Stomach smooth muscle (tissue), 2 donors: ENCODE data around the gene ANKFN1.

Experiments
- H3K27ac ChIP-seq: one replicate; pipeline ENCODE4 v1.7.0; 2013; ENCODE audit warnings: mild to moderate bottlenecking, low read length, inconsistent platforms
- H3K27me3 ChIP-seq, 2 donors: one replicate each; pipeline ENCODE4 v1.7.0; 2013; ENCODE audit warnings: low read length in 2 of 2; ENCODE audit not compliant: insufficient read depth in 2 of 2, control insufficient read depth in 1 of 2
- H3K36me3 ChIP-seq, 2 donors: one replicate each; pipeline ENCODE4 v1.7.0; 2013; ENCODE audit warnings: low read length in 2 of 2; ENCODE audit not compliant: control insufficient read depth in 2 of 2, insufficient read depth in 2 of 2
- H3K4me1 ChIP-seq: one replicate; pipeline ENCODE4 v1.7.0; 2013; ENCODE audit warnings: low read length; ENCODE audit not compliant: control insufficient read depth, insufficient read depth
- H3K4me3 ChIP-seq, 2 donors: one replicate each; pipeline ENCODE4 v1.7.0; 2013; ENCODE audit warnings: low read length in 2 of 2
- H3K9ac ChIP-seq, 2 donors: one replicate each; pipeline ENCODE4 v1.7.0; 2013; ENCODE audit warnings: low read length in 2 of 2, mild to moderate bottlenecking in 1 of 2
- H3K9me3 ChIP-seq, 2 donors: one replicate each; pipeline ENCODE4 v1.7.0; 2013; ENCODE audit warnings: low read length in 2 of 2; ENCODE audit not compliant: control insufficient read depth in 2 of 2
- donor health status: healthy.
- donor health status: Pancreatic carcinoma.

The ANKFN1 gene

DNA sequence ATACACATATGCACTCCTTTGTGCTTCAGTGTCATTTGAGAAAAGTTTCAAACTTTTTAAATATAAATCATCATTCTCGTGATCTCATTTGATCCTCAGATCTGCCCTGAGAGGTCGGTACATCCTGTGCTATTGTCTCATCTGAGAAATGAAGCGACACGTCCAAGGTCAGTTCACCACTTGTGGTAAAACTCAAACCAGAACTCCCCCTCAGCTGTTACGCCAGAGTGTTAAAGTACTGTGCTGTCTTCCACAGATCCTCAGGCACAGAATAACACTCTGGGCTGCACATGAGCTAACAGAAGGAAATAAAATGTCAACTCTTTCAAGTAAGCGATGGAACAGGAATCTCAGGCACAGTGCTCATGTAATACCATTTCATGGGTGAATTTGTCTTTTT is 31.4 kb downstream of the ANKFN1 start:
- Histone ChIP-seq H3K9ac (no peak overlapping the region), H3K36me3 (no peaks in the 10 kb centered on the region), H3K9me3 (no peaks in the 10 kb centered on the region), H3K27me3 (no peaks in the 10 kb centered on the region), H3K27ac (no peak overlapping the region), H3K4me1 (no peaks in the 10 kb centered on the region), H3K4me3 (no peak overlapping the region)

DNA sequence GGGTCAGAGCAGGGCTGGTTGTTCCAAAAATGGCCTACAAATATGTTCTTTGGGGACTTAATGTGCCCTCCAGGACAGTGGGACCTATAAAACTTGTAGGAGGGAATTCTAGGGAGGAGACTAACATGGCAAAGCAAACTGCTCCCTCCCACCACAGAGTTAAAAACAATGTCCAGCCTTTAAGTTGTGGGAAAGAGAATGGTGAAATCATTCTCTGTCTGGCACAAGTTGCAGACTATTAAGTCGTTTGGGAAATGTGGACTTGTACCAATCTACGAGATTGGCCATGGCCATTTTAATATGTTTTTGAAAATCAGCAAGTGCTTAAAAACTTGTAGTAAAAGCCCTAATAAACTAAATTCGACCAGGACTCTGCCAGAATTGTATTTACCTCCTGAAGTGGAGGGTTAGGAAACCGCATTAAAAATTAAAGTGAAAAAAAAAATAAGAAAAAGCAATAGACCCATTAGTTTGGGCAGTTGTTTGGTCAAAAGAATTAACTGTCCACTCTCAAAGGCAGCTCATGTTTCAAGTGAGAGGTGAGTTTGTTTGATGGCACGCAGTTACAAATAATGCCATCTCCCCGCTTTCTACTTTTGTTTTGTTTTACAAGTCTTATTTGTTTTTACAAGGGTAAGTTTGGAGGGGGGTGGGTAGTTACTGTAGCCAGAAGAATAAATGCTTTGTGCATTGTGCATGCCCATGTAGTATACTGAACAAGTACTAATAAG is 32.4 kb downstream of the ANKFN1 start:
- Histone ChIP-seq H3K27ac (no peak overlapping the region), H3K4me1 (no peaks in the 10 kb centered on the region), H3K36me3 (no peaks in the 10 kb centered on the region), H3K9ac (no peak overlapping the region), H3K4me3 (no peak overlapping the region), H3K9me3 (no peaks in the 10 kb centered on the region), H3K27me3 (no peaks in the 10 kb centered on the region)

DNA sequence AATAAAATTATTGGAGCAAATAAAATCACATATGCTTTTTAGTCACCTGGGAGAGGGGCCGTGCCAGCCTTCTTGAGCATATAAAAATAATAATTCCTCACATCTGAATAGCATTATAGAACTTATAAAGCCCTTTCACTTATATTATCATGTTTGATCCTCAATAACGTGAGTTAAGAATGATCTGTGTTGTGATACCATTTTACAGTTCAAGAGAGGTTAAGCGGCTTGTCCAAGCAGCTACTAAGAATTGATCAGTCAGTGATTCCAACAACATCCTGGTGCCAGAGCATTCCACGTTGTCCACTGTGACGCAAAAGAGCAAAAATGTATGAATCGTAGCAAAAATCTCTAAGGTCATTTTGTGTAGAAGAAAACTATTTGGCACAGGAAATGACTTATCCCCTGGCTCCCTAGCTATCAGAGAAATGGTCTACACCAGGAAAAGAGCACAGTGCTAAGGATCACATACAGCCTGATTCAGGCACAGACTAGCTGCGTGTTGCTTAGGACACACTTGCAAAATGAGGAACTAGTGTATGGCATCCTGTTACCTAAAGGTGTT is 33.0 kb downstream of the ANKFN1 start:
- H3K4me3 ChIP-seq: no peak overlapping the region
- H3K27me3 ChIP-seq: no peaks in the 10 kb centered on the region
- no peaks in the 10 kb centered on the region for H3K36me3 ChIP-seq
- H3K9ac ChIP-seq: no peak overlapping the region
- H3K27ac ChIP-seq: no peak overlapping the region
- no peaks in the 10 kb centered on the region for H3K4me1 ChIP-seq
- no peaks in the 10 kb centered on the region for H3K9me3 ChIP-seq

DNA sequence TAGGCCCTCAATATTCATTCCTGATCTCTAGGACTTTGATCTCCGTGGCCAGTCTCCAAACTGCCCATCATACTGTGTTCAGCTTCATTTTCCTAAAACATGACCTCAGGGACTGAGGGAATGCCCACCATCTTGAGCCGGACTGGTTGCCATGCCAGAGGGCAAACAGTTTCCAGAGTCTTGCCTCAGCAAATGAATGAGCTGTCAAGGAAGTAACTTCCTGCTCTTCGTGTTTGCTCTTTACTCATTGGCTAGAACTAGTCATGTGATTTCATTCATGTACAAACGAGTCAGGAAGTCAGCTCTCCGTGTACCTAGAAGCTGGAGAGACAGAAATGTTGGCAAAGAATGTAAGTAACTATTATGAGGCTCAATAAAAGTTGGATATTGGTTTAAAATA is 50.2 kb downstream of the ANKFN1 start:
- Histone ChIP-seq H3K9ac (no peak overlapping the region), H3K4me3 (no peak overlapping the region), H3K27me3 (no peaks in the 10 kb centered on the region), H3K9me3 (no peaks in the 10 kb centered on the region), H3K36me3 (no peaks in the 10 kb centered on the region), H3K27ac (no peak overlapping the region), H3K4me1 (no peaks in the 10 kb centered on the region)

DNA sequence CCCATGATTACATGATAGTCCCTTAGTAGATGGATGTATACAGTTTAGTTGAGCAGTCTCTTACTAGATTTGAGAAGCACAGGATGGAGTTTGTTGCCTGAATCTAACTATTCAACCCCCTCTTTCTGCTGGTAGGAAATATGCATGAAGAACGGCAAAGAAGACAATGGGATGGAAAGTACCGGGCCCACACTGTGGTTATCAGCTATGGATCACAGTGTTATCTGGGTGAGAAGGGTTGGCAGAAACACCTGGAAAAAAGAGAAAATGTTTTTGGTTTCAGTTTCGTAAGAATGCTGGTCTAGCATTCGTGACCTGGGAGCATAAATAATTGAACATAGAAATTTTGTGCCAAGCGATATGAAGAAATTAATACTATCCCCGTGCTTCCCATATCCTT is 53.1 kb downstream of the ANKFN1 start:
- Histone ChIP-seq H3K9me3 (no peaks in the 10 kb centered on the region), H3K4me1 (no peaks in the 10 kb centered on the region), H3K27ac (no peak overlapping the region)

DNA sequence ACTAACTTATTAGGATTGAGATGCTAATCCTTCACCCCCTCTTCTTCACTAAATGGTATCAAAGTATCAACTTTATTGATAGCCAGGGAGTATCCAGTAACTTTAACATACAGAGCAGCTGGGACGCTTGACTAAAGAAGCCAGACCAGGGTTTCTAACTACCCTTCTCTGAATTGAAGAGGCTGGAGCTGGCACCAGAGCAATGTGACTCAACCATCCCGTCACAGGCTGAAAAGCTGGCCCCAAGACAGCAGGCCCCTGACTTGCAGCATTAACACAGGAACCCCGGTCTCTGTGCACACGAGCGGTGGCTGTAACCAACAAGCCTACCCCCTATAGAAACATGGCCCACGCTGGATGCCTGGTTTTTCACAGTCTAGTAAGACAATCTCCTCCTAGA is 59.8 kb downstream of the ANKFN1 start:
- H3K27me3 ChIP-seq: no peaks in the 10 kb centered on the region
- H3K9me3 ChIP-seq: no peaks in the 10 kb centered on the region
- H3K9ac ChIP-seq: no peak overlapping the region
- H3K27ac ChIP-seq: no peak overlapping the region
- H3K4me1 ChIP-seq: no peaks in the 10 kb centered on the region
- no peaks in the 10 kb centered on the region for H3K36me3 ChIP-seq
- H3K4me3 ChIP-seq: no peak overlapping the region

More for the DNA sequence above, 53.1 kb downstream of the ANKFN1 start:
- Histone ChIP-seq H3K4me3 (no peak overlapping the region), H3K36me3 (no peaks in the 10 kb centered on the region), H3K27me3 (no peaks in the 10 kb centered on the region), H3K9ac (no peak overlapping the region)

DNA sequence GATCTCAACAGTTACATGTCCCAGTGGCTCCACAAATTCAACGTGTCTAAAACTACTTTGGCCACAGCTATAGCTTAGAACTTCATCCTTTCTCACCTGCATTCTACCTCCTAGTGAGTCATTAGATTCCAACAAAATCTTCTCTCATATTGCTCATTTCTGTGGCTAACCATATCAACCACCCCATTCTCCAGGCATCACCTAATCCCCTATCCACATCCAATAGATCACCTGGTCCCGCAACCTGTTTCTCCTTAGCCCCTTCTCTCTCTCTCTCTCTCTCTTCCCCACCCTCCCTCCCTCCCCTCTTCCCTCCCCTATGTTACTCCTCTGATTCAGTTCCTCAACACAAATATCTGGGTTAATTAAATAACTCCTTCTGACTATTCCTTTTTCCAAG is 64.6 kb downstream of the ANKFN1 start:
- no peak overlapping the region for H3K9ac ChIP-seq
- H3K4me3 ChIP-seq: no peak overlapping the region
- H3K36me3 ChIP-seq: no peaks in the 10 kb centered on the region
- H3K27me3 ChIP-seq: no peaks in the 10 kb centered on the region
- H3K27ac ChIP-seq: no peak overlapping the region
- no peaks in the 10 kb centered on the region for H3K9me3 ChIP-seq
- H3K4me1 ChIP-seq: no peaks in the 10 kb centered on the region

DNA sequence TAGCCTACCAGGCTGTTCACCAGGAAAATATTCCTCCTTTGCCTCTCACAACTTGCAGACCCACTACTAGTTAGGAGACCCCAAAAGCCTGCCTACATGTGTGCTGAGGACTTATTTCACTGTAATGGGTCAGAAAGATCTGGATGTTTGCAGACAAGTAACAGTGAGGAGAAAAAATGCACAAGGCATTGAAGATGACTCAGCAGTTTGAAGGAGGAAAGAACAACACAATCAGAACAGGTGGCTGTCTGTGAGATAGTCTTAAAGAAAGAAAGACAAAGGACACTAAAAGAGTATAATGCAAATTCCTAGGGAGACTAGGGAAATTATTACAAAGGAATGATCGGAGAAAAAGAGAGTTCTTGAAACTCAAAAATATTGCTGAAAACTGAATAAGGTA is 69.0 kb downstream of the ANKFN1 start:
- Histone ChIP-seq H3K36me3 (no peaks in the 10 kb centered on the region), H3K9ac (no peak overlapping the region), H3K9me3 (no peaks in the 10 kb centered on the region), H3K27me3 (no peaks in the 10 kb centered on the region), H3K4me1 (no peaks in the 10 kb centered on the region), H3K27ac (no peak overlapping the region), H3K4me3 (no peak overlapping the region)

DNA sequence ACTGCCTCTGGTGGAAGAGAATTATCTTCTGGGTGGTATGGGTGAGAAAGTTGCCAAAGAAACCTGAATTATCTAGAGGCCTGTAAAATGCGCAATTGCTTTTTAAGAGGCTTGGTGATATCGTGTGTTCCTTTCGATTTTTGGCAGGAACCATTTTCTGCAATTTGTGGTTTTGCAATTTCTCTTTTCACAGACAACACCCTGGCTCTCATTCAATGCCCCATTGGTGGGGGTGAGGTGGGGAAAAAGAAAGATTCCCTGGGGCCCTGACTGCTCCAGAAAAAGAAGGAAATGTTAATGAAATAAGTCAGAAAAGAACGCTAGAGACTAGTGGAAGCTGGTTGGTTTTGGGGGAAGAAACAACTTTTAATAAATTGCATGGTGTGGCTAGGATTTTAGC is 77.4 kb downstream of the ANKFN1 start:
- Histone ChIP-seq H3K4me1 (peaks cover 4% of the 10 kb centered on the region), H3K36me3 (no peaks in the 10 kb centered on the region), H3K27me3 (no peaks in the 10 kb centered on the region), H3K4me3 (no peak overlapping the region), H3K9me3 (no peaks in the 10 kb centered on the region), H3K27ac (no peak overlapping the region), H3K9ac (no peak overlapping the region)

DNA sequence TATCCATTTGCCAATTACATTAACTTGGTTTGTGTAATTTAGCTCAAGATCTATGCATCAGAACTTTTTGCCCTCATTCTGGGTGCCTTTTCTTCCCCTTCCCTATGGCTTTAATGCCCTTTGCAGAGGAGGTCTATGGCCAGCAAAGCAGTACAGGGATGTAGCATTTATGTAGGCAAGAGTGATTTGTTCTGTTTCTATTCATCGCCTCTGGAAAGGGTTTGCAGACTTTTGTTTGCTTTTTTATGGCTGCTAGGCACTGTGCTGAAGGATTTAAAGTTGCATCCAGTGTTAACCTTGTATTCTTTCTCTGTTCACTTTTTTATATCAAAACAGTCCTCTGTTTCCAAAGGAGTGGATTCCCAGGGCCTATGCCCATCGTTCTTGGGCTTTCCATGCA is 78.0 kb downstream of the ANKFN1 start:
- Histone ChIP-seq H3K27me3 (no peaks in the 10 kb centered on the region), H3K36me3 (no peaks in the 10 kb centered on the region), H3K4me3 (no peak overlapping the region), H3K9me3 (no peaks in the 10 kb centered on the region), H3K27ac (no peak overlapping the region), H3K9ac (no peak overlapping the region), H3K4me1 (peaks cover 4% of the 10 kb centered on the region)

DNA sequence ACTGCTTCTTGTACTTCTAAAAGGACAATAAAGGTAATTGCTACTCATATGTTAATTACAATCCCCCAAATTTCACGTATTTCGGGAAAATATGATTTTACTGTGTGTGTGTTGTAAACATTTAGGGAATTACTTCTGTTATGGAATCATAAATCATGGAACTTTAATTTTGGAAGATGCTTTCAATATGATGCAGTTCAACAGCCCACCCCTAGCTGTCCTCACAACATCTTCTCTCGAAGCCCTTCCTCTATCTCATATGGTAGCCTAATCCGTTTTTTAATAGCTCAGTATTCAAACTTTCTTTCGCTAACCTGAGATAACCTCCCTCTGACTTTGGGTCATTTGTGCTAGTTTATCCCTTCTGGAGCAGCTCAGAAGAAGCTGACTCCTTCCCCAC is 78.4 kb downstream of the ANKFN1 start:
- H3K4me1 ChIP-seq: peaks cover 4% of the 10 kb centered on the region
- H3K4me3 ChIP-seq: no peak overlapping the region
- no peak overlapping the region for H3K27ac ChIP-seq
- no peak overlapping the region for H3K9ac ChIP-seq
- no peaks in the 10 kb centered on the region for H3K9me3 ChIP-seq
- no peaks in the 10 kb centered on the region for H3K27me3 ChIP-seq
- H3K36me3 ChIP-seq: no peaks in the 10 kb centered on the region
